Activated CD8-positive, alpha-beta memory T cell treated with anti-CD3 and anti-CD28 coated beads for 48 hours (primary cell): ENCODE measurements around the gene RTN4R.

Experiments
- DNase-seq, 3 experiments: peaks; one replicate each; pipeline ENCODE4 v3.0.0-alpha.2; 2020; ENCODE audit warnings: low read depth in 2 of 3, low spot score in 2 of 3

The RTN4R gene

DNA sequence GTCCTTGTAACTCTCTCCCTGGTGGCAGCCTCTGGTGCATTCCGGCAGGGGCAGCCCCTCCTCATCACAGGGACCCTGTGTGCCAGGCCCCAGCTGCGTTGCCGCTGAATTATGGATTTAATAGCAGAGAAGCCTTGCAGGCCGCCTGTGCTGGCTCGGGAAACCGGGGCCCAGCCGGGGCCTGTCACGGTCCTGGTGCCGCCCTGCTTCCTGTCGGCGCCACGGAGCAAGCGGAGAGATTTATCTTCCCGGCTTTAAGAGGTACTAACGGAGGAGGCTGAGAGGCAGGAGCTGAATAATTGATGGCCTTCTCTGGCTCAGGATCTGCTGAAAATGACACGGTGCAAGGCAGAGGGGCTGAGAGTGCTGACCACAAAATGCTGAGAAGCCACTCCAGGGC, 63.3 kb downstream of the RTN4R start:
- no peak for DNase-seq

DNA sequence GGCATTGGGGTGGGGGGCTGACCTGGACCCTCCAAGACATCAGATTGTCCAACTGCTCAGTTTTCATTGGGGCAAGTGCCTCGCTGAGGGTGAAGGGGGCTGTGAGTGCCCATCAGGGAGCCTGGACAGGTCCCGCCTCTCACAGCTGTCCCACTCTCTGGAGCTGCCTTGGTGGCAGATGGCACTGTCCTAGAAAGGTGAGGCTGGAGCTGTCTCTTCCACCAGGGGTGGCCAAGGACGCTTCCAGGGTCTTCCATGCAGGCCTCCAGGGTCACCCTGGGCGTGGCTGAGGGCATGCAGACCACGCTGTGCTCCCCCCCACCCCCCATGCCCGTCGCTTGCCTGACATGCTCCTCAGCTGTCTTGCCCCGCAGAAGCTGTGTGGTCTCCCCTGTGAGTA, 63.8 kb downstream of the RTN4R start:
- no peak for DNase-seq

DNA sequence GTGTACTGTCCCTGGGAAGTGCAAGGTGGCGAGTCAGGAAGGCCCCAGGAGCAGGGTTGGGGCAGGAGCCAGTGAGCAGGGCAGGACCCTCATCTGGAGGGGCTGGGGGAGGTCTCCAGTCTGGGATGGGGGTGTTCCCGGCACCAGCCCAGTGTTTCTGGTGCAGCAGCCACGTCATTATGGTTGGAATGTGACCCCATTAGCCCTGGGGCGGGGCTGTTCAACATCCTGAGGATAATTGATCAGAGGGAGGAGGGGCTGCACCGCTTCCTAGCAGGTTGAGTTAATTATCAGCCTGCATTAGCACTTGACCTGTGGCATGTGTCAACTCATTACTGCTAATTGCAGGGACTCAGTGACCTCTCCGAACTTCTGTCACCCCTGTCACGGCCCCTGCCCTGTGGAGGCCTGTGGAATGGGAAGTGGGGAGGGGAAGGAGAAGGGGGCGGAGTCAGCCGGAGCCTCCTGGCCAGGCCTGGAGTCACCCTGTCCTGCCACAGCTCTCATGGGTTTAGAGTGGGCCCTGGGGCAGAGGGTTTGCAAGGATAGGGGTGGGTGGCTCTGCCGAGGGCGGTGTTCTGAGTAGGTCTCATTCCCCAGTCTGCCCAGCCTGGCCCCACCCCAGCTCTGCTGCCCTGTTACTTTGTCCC, 64.4 kb downstream of the RTN4R start:
- no peak for DNase-seq

DNA sequence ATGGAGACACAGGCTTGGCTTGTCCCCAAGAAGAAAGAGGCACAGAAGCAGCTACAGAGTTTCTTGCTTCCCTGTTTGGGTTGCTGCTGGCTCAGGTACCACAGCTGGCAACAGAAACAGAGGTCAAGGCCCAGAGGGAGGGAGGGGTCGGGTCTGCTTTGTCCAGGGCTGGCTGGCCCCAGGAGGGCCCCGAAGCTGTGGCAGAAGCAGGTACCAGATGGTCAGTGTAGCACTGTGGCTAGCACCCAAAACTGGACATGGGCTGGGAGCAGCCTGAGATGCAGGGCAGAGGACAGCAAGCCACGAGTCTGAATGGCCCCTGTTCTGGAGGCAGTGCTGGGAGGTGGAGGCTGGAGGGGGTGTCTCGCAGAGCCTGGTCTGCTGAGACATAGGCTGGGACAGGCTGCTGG, 65.0 kb downstream of the RTN4R start:
- no peak for DNase-seq

DNA sequence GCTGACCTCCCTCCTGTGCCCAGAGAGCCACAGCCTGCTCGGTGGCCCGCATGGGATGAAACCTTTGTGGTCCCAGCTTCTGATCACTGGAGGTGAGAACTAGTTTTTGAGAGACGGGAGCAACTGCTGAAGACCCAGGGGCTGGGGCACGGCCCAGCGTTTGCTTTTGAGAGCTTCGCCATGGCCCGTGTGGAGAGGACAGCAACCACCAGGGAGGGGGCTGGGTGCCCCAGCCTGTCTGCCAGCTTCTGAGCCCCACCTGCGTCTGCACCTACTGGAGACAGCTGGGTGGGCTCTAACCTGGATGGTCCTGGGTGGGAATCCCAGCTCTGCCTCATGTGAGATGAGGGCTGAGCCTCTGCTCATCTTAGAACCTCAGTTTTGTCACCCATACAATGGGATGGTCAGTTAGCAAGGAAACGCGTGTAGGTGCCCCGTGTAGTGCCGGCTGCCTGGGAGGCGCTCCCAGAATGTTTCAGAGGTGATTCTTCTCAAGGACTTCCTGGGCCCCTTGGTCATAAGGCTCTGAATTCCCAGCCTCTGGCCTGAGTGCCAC, 66.2 kb downstream of the RTN4R start:
- DNase-seq, result no peak

DNA sequence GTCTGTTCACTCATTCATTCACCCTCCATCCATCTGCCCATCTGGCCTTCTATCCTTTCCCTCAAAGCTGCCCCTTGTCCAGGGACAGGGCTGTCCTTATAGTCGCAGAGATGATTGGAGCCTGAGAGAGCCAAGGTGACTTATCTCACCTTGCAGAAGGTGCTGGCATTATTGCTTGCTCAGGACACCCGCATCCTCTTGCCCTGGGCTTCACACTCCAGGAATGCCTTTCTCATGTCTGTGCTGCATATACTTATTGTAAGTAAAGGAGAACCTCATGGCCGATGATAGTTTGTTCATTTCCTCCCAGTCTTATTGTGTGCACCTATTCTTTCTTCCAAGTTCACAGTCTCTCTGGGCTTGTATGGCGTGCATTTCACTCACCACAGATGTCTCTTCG, 68.2 kb downstream of the RTN4R start:
- DNase-seq, result no peak

DNA sequence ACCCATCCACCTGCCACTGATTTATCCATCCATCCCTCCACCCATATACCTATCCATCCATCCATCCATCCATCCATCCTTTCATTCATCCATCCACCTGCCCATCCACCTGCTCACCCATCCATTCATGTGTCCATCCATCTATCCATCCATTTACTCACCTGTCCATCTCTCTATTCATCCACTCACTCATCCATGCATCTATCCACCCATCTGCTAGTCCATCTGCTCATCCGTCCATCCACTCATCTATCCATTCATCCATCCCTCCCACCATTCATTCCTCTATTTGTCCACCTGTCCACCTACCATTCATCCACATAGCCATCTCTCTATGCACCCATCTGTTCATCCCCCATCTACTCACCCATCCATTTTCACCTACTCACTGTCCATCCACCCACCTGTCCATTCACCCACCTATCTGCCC, 68.7 kb downstream of the RTN4R start:
- DNase-seq, result no peak

DNA sequence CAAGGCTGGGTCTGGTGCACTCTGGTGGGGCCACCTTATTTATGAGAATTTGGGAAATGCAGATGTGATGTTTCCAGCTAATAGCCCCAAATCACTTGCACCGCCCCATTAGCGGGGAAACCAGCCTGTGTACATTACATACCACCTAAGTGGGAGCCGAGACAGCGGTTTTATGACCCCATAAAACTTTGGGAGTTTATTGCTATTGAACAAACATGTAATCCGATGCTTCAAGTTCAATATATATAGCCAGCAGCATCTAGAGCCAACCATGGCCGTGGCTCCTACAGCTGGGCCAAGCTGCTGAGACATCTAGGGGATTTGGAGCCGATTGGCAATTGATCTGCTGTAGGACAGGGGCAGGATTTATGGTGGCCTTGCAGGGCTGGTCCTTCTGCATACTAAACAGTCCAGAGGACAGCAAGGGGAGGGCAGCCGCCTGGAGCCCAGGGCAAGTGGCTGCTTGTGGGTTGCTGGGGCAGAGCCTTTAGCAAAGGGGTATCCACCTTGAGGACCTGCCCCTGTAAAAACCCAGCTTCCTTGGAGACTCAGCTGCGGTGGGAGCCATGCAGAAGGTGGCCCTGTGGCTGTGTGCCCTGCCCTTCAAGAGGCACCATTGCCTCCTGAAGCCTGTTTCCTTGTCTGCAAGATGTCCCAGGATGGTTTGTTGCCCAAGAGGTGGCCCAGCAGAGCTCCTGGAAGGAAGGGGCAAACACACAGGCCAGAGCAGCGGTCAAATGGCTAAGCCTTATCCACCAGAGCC, 69.4 kb downstream of the RTN4R start:
- DNase-seq, result no peak

DNA sequence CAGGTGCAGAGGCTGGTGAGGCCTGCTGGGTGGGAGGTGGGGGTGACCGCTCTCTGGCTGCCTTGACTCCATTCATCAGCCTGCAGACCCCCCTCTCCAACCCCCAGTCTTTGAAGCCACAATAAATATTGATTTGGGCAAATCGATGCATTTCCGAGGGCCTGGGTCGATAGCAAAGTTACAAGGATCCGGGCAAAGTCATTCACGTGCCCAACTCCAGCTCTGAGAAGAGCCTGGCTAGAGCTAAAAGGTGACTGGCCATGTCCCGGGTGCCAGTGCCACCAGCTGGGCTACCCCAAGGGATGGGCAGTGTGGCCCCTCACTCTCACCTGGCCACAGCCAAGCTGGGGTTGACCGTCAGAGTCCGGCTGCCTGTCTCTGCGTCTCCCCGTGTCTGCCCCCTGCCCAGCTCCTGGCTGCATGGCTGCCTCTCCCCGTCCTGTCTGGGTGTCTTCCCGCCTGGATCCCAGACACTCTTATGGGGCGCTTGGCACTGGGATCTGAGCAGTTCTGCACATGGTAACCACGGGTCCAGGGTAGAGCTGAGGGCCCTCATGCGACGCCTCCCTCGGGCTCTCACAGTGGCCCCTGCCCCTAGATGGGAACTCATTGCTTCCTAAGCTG, 70.6 kb downstream of the RTN4R start:
- no peak for DNase-seq

DNA sequence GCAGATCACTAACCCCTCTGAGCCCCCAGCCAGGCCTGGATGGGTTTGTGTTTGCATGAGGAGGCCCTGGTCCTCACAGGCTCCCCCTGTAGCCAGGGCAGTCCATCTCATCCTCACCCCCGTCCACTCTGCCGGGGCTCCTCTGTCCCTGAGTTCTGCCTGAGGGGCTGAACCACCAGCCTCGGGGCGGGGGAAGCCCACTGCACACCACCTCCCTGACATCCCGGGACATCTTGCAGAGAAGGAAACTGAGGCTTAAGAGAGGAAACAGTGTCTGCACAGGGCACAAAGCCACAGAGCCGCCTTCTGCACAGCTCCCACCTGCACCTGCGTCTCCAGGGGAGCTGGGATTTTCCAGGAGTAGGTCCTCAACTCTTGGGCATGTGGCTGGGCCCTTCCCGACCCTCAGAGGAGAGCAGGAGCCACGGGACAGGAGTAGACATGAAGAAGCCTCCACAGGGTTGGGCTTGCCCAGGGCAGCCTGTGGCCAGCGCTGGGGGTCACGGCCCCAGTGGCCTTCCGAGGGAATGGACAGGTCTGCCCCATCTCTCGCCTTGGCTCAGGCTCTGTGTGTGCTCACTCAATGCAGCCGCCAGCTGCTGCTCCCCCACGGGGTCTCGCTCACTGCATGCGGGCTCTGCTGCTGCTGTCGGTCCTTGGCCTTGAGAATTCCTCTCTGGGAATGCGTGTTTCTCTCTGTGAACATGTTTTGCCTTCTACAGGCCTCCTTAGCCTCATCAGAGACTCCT, 71.8 kb downstream of the RTN4R start:
- no peak for DNase-seq

DNA sequence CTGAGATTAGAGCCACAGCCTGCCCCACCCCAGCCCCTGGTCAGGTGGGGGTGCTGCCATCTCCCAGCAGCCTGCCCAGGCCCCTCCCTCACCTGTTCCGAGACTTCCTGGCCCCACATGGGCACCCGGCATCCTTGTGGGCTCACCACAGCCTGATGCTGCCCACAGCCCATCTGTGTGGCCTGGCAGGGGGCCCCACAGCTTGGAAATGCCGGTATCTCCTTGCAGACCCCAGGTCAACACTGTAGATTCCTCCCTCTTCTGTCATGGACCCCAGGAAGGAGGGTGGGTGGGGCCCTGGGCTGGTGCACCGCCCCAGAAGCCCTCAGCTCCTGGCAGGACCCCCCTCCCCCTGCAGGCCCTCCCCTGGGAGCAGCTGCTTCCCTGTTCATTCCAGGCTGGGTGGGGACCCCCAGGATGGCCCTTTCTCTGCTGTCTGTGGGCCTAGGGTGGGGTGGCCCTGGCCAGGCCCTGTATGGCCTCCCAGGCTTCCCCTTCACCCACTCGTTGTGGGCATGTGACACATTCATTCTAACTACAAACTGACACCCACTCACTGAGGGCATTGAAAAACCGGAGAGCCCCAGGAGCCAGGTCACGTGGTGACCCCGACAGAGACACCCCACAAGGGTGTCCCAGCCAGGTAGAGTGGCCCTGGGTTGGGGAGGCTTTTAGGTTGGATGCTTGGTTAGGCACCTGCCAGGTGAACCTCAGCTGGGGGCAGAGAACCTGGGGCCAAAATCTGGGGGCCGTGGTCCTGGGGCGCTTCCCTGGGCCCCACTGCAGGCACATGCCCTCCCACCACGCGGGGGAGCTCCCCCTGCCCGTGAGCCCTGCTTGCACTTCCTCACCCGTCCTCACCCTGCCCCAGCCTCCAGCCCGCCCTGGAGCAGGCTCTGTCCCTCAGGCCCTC, 73.2 kb downstream of the RTN4R start:
- no peak for DNase-seq

DNA sequence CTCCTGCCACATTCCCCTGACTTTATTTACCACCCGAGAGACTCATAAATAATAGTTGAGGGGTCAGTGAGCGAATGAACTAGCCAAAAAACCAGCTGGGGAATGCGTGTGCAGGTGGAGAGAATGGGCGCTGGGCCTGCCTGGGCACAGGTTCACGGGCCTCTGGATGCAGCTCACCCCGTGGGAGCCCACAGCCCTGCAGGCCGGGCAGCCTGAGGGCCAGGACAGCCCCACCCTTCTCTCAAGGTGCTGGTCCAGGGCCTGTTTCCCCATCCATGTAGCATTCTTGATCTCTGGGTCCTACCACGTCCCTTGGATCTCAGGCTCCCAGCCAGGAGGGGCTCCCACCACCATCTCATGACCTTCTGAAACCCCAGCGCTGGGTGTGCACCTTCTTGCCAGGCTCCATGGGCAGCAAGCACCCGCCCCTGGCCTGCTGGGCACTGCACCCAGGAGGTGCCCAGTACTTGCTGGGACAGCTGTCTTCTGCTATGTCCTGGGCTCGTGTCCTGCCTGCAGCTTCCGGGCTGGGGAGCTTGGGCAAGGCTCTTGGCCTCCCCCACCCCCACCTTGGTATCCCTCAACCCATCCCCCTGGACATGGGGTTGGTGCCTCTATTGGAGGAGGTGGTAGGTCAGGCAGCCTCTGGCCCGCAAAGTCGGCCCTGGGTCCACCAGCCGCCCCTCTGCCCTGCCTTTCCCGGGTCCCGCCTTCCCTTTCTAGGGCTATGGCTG, 74.2 kb downstream of the RTN4R start:
- no peak for DNase-seq

DNA sequence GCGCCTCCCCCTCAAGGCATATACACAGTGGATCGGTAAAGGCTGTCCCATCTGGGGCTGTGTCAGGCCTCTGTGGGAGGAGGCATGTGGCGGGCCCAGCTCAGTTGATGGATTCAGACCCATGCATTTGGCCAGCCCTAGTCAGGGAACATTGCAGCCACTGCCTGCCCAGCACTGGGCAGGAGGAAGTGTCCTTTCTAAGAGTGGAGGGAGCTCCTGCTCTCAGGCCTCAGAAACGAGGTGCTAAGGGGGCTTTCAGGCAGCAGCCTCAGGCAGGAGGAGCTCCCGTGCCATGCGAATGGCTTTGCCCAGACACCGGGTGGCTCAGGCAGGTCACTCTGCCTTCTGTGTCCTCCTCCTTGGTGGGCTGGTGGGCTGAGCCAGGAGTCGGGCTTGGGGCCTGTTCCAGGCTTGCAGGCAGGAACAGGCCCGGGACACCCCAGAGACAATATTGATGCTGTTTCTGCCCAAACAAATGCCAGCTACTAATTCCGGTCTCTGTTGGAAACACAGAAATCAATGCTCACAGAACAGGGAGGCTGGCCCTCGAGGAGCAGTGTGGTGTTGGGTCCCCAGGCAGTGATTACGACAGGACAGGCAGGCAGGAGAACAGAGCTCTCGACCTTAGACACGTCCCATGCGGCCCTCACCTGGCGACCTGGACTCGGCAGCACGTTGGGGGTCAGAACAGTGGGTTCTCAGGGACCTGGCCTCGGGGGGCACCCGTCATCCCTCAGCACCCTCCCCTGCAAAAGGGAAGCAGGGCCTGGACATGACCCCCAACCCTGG, 75.0 kb downstream of the RTN4R start:
- no peak for DNase-seq

DNA sequence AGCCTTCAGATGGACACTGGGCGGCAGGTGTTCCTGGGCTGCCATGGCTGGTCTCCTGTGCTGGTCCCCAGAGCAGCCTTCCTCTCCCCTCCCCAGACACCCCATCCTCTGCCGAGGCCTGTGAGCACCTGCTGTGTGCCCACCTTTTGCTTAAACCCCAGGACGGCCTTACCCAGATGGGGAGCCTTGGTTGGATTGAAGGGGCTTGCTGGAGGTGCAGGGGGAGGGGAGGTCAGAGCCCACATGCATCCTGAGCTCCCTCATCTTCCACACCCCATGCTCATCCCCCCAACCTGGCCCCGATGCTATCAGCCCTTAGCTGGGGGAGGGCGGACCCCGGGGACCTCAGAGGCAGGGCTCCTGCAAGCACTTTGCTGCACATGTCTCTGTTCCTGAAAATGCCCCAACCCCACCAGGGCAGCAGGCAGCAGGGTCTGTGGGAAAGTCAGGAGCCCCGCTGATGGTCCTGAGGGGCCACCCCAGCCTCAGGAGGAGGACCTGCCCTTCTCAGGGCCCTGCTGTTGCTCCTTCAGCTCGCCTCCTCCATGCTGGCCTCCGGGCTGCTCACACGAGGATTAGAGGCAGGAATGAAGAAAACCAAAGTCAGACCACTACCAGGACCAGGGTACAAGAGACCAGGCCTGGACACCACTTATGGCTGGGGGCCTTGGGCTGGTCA, 75.7 kb downstream of the RTN4R start:
- DNase-seq, result no peak

DNA sequence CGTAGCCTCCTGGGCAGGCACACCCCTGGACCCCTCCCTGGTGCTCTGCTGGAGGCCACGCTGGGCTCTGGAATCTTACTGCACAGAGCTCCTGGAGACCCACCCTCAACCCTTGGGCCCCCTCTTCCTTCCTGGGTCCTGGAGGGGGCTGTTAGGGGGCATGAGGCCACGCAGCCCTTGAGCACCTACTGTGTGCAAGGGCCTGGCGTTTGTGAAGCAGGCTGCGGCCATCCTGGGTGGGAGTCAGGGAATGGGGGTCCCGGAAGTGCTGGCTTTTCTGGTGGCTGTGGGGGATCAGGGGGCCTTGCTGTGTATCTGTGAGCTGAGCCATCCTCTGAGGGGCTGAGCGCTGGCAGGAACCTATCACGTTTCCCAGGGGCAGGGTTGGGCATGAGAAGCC, 76.3 kb downstream of the RTN4R start:
- no peak for DNase-seq
